Adrenal gland (tissue), 5 donors: ENCODE results near the gene PCSK1N.

Experiments
- CTCF ChIP-seq, 6 experiments: fragments of 450-650 bp in 4 of 6; fragments of 200-600 bp in 2 of 6; sonication (generic) in 1 of 6; IDR thresholded peaks; 1 replicate in 5 of 6; 2 replicates in 1 of 6; pipeline versions ENCODE4 v1.5.1 to v1.8.0; 2016 to 2021; ENCODE audit warnings: antibody characterized with exemption in 6 of 6, mild to moderate bottlenecking in 2 of 6, moderate library complexity in 1 of 6
- POLR2A ChIP-seq, 2 donors: fragments of 450-650 bp; IDR thresholded peaks; one replicate each; pipeline ENCODE4 v1.6.1; 2017; ENCODE audit warnings: antibody characterized with exemption in 2 of 2, mild to moderate bottlenecking in 2 of 2, moderate library complexity in 1 of 2
- donor health status: DM: no; HTN: no; CAD: no.

GRCh38 chrX:48839686-48840085, 4.3 kb upstream of the PCSK1N start:
- TF ChIP-seq CTCF (IDR thresholded peaks at IDR 0.05), result no peak
- no peak for TF ChIP-seq POLR2A (IDR thresholded peaks at IDR 0.05)
